Vagina (tissue), 2 donors: Measurements from ENCODE around the gene FOCAD.

Experiments used
- POLR2AphosphoS5 ChIP-seq, 2 donors: sonication (generic); formaldehyde crosslinking; IDR thresholded peaks; one replicate each; pipeline ENCODE4 v1.9.0; 2017; ENCODE audit warnings: antibody characterized with exemption in 2 of 2, mild to moderate bottlenecking in 2 of 2, low read depth in 1 of 2; ENCODE audit not compliant: insufficient read depth in 1 of 2
- TF ChIP-seq, protein P1 (sequence below), 3 experiments: fragments of 450-650 bp in 2 of 3; fragments of 200-600 bp in 1 of 3; sonication (generic) in 1 of 3; IDR thresholded peaks; one replicate each; pipeline ENCODE4 v1.5.1; 2017 to 2019; ENCODE audit warnings: antibody characterized with exemption in 3 of 3, mild to moderate bottlenecking in 2 of 3, moderate library complexity in 2 of 3

DNA sequence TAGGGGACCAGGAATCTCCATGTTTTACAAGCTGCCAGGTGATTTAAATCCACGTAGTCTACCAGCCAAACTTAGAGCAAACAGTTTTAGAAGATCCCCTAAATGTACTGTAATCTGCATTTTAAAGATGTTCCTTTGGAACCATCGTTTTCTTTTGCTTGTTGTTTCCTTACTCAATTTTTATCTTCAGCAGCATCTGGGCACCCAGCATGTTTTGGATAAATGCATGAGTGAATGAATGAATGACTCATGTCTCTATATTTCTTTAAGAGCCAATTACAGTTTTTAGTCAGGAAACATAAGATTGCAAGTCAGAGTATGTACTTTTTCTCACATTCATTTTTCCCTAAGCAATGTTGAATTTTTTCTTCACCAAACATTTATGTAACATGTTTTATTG lies 224.4 kb downstream of the FOCAD start:
- TF ChIP-seq POLR2AphosphoS5 (IDR thresholded peaks at IDR 0.05; ENCODE audit: insufficient read depth in 1 of 2, low read depth in 1 of 2): no peak
- TF ChIP-seq, protein P1, sequence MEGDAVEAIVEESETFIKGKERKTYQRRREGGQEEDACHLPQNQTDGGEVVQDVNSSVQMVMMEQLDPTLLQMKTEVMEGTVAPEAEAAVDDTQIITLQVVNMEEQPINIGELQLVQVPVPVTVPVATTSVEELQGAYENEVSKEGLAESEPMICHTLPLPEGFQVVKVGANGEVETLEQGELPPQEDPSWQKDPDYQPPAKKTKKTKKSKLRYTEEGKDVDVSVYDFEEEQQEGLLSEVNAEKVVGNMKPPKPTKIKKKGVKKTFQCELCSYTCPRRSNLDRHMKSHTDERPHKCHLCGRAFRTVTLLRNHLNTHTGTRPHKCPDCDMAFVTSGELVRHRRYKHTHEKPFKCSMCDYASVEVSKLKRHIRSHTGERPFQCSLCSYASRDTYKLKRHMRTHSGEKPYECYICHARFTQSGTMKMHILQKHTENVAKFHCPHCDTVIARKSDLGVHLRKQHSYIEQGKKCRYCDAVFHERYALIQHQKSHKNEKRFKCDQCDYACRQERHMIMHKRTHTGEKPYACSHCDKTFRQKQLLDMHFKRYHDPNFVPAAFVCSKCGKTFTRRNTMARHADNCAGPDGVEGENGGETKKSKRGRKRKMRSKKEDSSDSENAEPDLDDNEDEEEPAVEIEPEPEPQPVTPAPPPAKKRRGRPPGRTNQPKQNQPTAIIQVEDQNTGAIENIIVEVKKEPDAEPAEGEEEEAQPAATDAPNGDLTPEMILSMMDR (IDR thresholded peaks at IDR 0.05): no peak
